HEK293 (cell line): ENCODE measurements around the gene CXXC5.

ENCODE experiments used
- CTCF ChIA-PET: fragments of 350-600 bp; formaldehyde crosslinking; extraction: SDS; loops from one replicate; lab custom pipeline; 2021; ENCODE audit warnings: antibody characterized with exemption; lab: Yijun Ruan, JAX
- POLR2A ChIA-PET: fragments of 300-600 bp; formaldehyde crosslinking; extraction: SDS; loops from one replicate; lab custom pipeline; 2020; ENCODE audit warnings: antibody characterized with exemption, inconsistent platforms; lab: Yijun Ruan, JAX
- H3K27ac ChIP-seq: fragments of 200-500 bp; sonication (Bioruptor generic); 2 replicates; pipeline ENCODE4 v1.5.1; 2014; ENCODE audit warnings: low read depth, low read length, control low read depth, inconsistent platforms; ENCODE audit errors: extremely low read depth
- H3K36me3 ChIP-seq, 2 experiments: fragments of 200-500 bp in 1 of 2; sonication (Bioruptor generic) in 1 of 2; 1 replicate in 1 of 2; 2 replicates in 1 of 2; pipeline ENCODE4 v1.5.1; 2014 to 2017; ENCODE audit warnings: inconsistent platforms in 2 of 2, low read length in 2 of 2; ENCODE audit not compliant: control insufficient read depth in 2 of 2, insufficient read depth in 1 of 2
- H3K4me1 ChIP-seq: fragments of 200-500 bp; sonication (Bioruptor generic); 2 replicates; pipeline ENCODE4 v1.5.1; 2014; ENCODE audit warnings: mild to moderate bottlenecking, low read length, inconsistent platforms; ENCODE audit not compliant: control insufficient read depth, insufficient read depth
- H3K4me3 ChIP-seq: 2 replicates; pipeline ENCODE4 v1.5.1; 2011; ENCODE audit warnings: low read depth, mild to moderate bottlenecking, control low read depth, low read length, moderate library complexity
- H3K9me3 ChIP-seq: fragments of 200-500 bp; sonication (Bioruptor generic); 2 replicates; pipeline ENCODE4 v1.5.1; 2014; ENCODE audit warnings: low read depth, low read length, inconsistent platforms; ENCODE audit not compliant: control insufficient read depth, insufficient read depth
- GLIS1 ChIP-seq: fragments of 450-650 bp; formaldehyde crosslinking; IDR thresholded peaks from 2 replicates; pipeline ENCODE4 v1.5.1; 2016; ENCODE audit warnings: missing biosample characterization, missing genetic modification characterization
- KLF9 ChIP-seq: fragments of 450-650 bp; formaldehyde crosslinking; IDR thresholded peaks from 2 replicates; pipeline ENCODE4 v1.5.1; 2016; ENCODE audit warnings: missing biosample characterization, missing genetic modification characterization, low read depth
- SCRT2 ChIP-seq: fragments of 450-650 bp; formaldehyde crosslinking; IDR thresholded peaks from 2 replicates; pipeline ENCODE4 v1.5.1; 2016; ENCODE audit warnings: missing biosample characterization, missing genetic modification characterization
- SP7 ChIP-seq: fragments of 450-650 bp; formaldehyde crosslinking; IDR thresholded peaks from 2 replicates; pipeline ENCODE4 v1.5.1; 2016; ENCODE audit warnings: missing biosample characterization, missing genetic modification characterization
- TCF7L2 ChIP-seq: IDR thresholded peaks from 2 replicates; pipeline ENCODE4 v1.6.1; 2011; ENCODE audit warnings: low read depth, mild to moderate bottlenecking, inconsistent platforms, low read length, moderate library complexity, borderline replicate concordance
- WT1 ChIP-seq: fragments of 450-650 bp; formaldehyde crosslinking; IDR thresholded peaks from 2 replicates; pipeline ENCODE4 v1.5.1; 2016; ENCODE audit warnings: missing biosample characterization, missing genetic modification characterization
- ZEB2 ChIP-seq: fragments of 450-650 bp; formaldehyde crosslinking; IDR thresholded peaks from 2 replicates; pipeline ENCODE4 v1.5.1; 2016; ENCODE audit warnings: missing biosample characterization, missing genetic modification characterization
- ZFP69B ChIP-seq: fragments of 450-650 bp; formaldehyde crosslinking; IDR thresholded peaks from 2 replicates; pipeline ENCODE4 v1.5.1; 2016; ENCODE audit warnings: missing biosample characterization, missing genetic modification characterization
- ZIC2 ChIP-seq: fragments of 450-650 bp; formaldehyde crosslinking; IDR thresholded peaks from 2 replicates; pipeline ENCODE4 v1.5.1; 2016; ENCODE audit warnings: missing biosample characterization, missing genetic modification characterization
- ZNF112 ChIP-seq: fragments of 450-650 bp; formaldehyde crosslinking; IDR thresholded peaks from 2 replicates; pipeline ENCODE4 v1.5.0; 2017; ENCODE audit warnings: missing biosample characterization, missing genetic modification characterization
- ZNF138 ChIP-seq: fragments of 450-650 bp; formaldehyde crosslinking; IDR thresholded peaks from 2 replicates; pipeline ENCODE4 v1.5.1; 2016; ENCODE audit warnings: missing biosample characterization, missing genetic modification characterization, borderline replicate concordance
- ZNF214 ChIP-seq: fragments of 450-650 bp; formaldehyde crosslinking; IDR thresholded peaks from 2 replicates; pipeline ENCODE4 v1.5.1; 2017; ENCODE audit warnings: missing biosample characterization, mild to moderate bottlenecking, missing genetic modification characterization, borderline replicate concordance
- ZNF221 ChIP-seq: fragments of 450-650 bp; formaldehyde crosslinking; IDR thresholded peaks from 2 replicates; pipeline ENCODE4 v1.5.1; 2017; ENCODE audit warnings: missing biosample characterization, missing genetic modification characterization, borderline replicate concordance
- ZNF223 ChIP-seq: fragments of 450-650 bp; formaldehyde crosslinking; IDR thresholded peaks from 2 replicates; pipeline ENCODE4 v1.5.1; 2016; ENCODE audit warnings: missing biosample characterization, missing genetic modification characterization
- ZNF24 ChIP-seq: fragments of 450-650 bp; formaldehyde crosslinking; IDR thresholded peaks from 2 replicates; pipeline ENCODE4 v1.5.1; 2016; ENCODE audit warnings: missing biosample characterization, missing genetic modification characterization
- ZNF335 ChIP-seq: fragments of 450-650 bp; formaldehyde crosslinking; conservative IDR thresholded peaks from 2 replicates; pipeline ENCODE4 v1.5.1; 2016; ENCODE audit warnings: missing biosample characterization, missing genetic modification characterization
- ZNF544 ChIP-seq: fragments of 450-650 bp; formaldehyde crosslinking; IDR thresholded peaks from 2 replicates; pipeline ENCODE4 v1.5.0; 2017; ENCODE audit warnings: missing biosample characterization, missing genetic modification characterization
- ZNF624 ChIP-seq: fragments of 450-650 bp; formaldehyde crosslinking; IDR thresholded peaks from 2 replicates; pipeline ENCODE4 v1.5.1; 2017; ENCODE audit warnings: missing biosample characterization, missing genetic modification characterization
- ZNF664 ChIP-seq: fragments of 450-650 bp; formaldehyde crosslinking; IDR thresholded peaks from 2 replicates; pipeline ENCODE4 v1.5.1; 2016; ENCODE audit warnings: missing biosample characterization, missing genetic modification characterization
- ZNF670 ChIP-seq: fragments of 450-650 bp; formaldehyde crosslinking; IDR thresholded peaks from 2 replicates; pipeline ENCODE4 v1.5.1; 2016; ENCODE audit warnings: missing biosample characterization, missing genetic modification characterization, low read depth
- TF ChIP-seq, protein P1 (sequence below): fragments of 450-650 bp; formaldehyde crosslinking; IDR thresholded peaks from 2 replicates; pipeline ENCODE4 v1.5.1; 2017; ENCODE audit warnings: missing biosample characterization, missing genetic modification characterization
- TF ChIP-seq, protein P2 (sequence below): fragments of 450-650 bp; formaldehyde crosslinking; IDR thresholded peaks from 2 replicates; pipeline ENCODE4 v1.5.1; 2016; ENCODE audit warnings: missing biosample characterization, missing genetic modification characterization

Gene CXXC5

DNA sequence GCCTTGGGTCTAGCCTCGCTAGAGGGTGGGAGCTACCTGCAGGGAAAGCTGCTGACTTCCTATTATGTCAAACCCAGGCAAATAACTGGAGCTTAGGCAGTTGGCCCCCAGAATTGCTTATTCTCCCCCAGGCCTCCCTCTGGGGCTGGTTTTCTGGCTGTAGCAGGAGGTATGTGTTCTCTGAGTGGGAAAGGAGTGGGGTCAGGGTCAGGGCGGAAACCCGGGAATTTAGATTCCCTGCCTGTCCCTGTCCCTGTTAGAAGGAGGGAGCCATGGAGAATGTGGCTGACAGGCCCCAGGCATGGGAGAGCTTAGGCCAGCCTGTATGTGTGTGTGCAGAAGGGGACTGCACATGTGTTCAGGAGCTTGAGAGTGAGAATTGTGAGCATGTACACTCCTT lies 13.6 kb upstream of the CXXC5 start:
- H3K4me3 ChIP-seq: no peak overlapping the region
- no peaks in the 10 kb centered on the region for H3K9me3 ChIP-seq
- H3K4me1 ChIP-seq: peaks cover 2% of the 10 kb centered on the region; the same call in 1 of the 2 replicates
- ChIA-PET POLR2A (interaction anchor here (7.2 kb wide), 1 partner anchor 14 kb away, joined by 96 read pairs; the partner anchor contains the start of gene CXXC5), CTCF (interaction anchor here (0.6 to 14.2 kb wide), 23 partner anchors 10 to 334 kb away, joined by 3 to 269 read pairs (median 5); partner anchors contain the start of gene CXXC5)
- no peak overlapping the region for H3K27ac ChIP-seq
- H3K36me3 ChIP-seq: peaks cover 0 to 20% of the 10 kb centered on the region in 2 experiments; a peak in 1 of 3 replicates
- TF ChIP-seq ZNF624 (no peak), ZNF24 (tag by site-specific recombination) (no peak), KLF9 (tag by site-specific recombination) (no peak), ZNF335 (tag by site-specific recombination) (no peak)

DNA sequence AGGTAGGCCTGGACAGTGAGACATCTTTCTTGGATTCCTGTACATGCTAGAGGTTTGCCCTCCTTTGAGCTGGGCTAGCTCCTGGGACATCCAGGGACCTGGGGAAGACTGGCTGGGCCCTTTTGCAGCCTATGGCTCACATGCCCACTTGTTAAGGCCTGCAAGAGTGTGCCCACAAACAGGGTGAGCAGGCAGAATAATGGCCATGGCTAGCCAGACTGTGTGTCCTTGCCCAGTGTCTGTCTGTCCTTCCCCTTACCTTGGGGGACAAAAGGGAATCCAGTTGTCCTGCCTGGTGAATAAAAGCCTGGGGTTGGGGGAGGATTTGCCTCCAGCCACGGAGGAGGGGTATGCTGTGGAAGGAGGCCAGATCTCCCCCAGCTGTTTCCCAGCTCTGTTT lies 13.0 kb upstream of the CXXC5 start:
- CTCF ChIA-PET: interaction anchor here (0.6 to 14.2 kb wide), 21 partner anchors 8 to 334 kb away, joined by 3 to 269 read pairs (median 9); partner anchors contain the start of gene CXXC5
- TF ChIP-seq ZNF221 (tag by site-specific recombination) (no peak), ZNF112 (tag by site-specific recombination) (no peak), ZNF670 (tag by site-specific recombination) (no peak), SP7 (tag by site-specific recombination) (no peak), TCF7L2 (no peak), ZNF664 (no peak), ZIC2 (tag by site-specific recombination) (no peak), GLIS1 (tag by site-specific recombination) (no peak), ZNF214 (tag by site-specific recombination) (no peak), ZEB2 (tag by site-specific recombination) (no peak), ZNF138 (tag by site-specific recombination) (no peak), ZNF223 (tag by site-specific recombination) (no peak), WT1 (tag by site-specific recombination) (no peak), ZNF544 (no peak), SCRT2 (tag by site-specific recombination) (no peak), ZFP69B (tag by site-specific recombination) (no peak)
- TF ChIP-seq, protein P1, sequence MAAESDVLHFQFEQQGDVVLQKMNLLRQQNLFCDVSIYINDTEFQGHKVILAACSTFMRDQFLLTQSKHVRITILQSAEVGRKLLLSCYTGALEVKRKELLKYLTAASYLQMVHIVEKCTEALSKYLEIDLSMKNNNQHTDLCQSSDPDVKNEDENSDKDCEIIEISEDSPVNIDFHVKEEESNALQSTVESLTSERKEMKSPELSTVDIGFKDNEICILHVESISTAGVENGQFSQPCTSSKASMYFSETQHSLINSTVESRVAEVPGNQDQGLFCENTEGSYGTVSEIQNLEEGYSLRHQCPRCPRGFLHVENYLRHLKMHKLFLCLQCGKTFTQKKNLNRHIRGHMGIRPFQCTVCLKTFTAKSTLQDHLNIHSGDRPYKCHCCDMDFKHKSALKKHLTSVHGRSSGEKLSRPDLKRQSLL (tag by site-specific recombination): no peak
- TF ChIP-seq, protein P2, sequence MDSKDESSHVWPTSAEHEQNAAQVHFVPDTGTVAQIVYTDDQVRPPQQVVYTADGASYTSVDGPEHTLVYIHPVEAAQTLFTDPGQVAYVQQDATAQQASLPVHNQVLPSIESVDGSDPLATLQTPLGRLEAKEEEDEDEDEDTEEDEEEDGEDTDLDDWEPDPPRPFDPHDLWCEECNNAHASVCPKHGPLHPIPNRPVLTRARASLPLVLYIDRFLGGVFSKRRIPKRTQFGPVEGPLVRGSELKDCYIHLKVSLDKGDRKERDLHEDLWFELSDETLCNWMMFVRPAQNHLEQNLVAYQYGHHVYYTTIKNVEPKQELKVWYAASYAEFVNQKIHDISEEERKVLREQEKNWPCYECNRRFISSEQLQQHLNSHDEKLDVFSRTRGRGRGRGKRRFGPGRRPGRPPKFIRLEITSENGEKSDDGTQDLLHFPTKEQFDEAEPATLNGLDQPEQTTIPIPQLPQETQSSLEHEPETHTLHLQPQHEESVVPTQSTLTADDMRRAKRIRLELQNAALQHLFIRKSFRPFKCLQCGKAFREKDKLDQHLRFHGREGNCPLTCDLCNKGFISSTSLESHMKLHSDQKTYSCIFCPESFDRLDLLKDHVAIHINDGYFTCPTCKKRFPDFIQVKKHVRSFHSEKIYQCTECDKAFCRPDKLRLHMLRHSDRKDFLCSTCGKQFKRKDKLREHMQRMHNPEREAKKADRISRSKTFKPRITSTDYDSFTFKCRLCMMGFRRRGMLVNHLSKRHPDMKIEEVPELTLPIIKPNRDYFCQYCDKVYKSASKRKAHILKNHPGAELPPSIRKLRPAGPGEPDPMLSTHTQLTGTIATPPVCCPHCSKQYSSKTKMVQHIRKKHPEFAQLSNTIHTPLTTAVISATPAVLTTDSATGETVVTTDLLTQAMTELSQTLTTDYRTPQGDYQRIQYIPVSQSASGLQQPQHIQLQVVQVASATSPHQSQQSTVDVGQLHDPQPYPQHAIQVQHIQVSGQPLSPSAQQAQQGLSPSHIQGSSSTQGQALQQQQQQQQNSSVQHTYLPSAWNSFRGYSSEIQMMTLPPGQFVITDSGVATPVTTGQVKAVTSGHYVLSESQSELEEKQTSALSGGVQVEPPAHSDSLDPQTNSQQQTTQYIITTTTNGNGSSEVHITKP (tag by site-specific recombination): no peak
- peaks cover 0 to 16% of the 10 kb centered on the region in 2 experiments; a peak in 1 of 3 replicates for H3K36me3 ChIP-seq
- H3K4me3 ChIP-seq: no peak overlapping the region
- H3K9me3 ChIP-seq: no peaks in the 10 kb centered on the region
- POLR2A ChIA-PET: interaction anchor here (1.4 to 7.2 kb wide), 2 partner anchors 13 to 75 kb away, joined by 3 to 96 read pairs; partner anchors contain the start of gene CXXC5
- H3K27ac ChIP-seq: no peak overlapping the region
- H3K4me1 ChIP-seq: peaks cover 2% of the 10 kb centered on the region; the same call in 1 of the 2 replicates
